GM08714 (cell line): ENCODE results near the gene ERN2.
"Not testable (repeated sequence)": the region's sequence is repeated elsewhere in the genome, so short reads cannot be mapped to it uniquely, and the experiment has no call there.

Experiments
- H3K4me3 ChIP-seq: fragments of 200-500 bp; sonication (Bioruptor generic); 2 replicates; pipeline ENCODE4 v1.5.1; 2014; ENCODE audit warnings: mild to moderate bottlenecking, low read length, inconsistent platforms
- ZNF274 ChIP-seq: IDR thresholded peaks from 2 replicates; pipeline ENCODE4 v1.6.1; 2012; ENCODE audit warnings: mild to moderate bottlenecking, low read depth, low read length

ERN2 gene

GRCh38 chr16:23734176-23734893, 21.3 kb upstream of the ERN2 start:
- H3K4me3 ChIP-seq = no peak overlapping the region
- TF ChIP-seq ZNF274 = no peak

GRCh38 chr16:23729503-23730424, 16.7 kb upstream of the ERN2 start:
- no peak overlapping the region for H3K4me3 ChIP-seq
- TF ChIP-seq ZNF274 = no peak

- no peak overlapping the region for H3K4me3 ChIP-seq
- no peak for TF ChIP-seq ZNF274
Measured at GRCh38 chr16:23728112-23728477, 15.1 kb upstream of the ERN2 start.

GRCh38 chr16:23726710-23727109, 13.7 kb upstream of the ERN2 start:
- TF ChIP-seq ZNF274 = no peak
- no peak overlapping the region for H3K4me3 ChIP-seq

GRCh38 chr16:23724785-23725131, 11.7 kb upstream of the ERN2 start:
- H3K4me3 ChIP-seq = no peak overlapping the region
- TF ChIP-seq ZNF274 = no peak

GRCh38 chr16:23724096-23724784, 11.2 kb upstream of the ERN2 start:
- TF ChIP-seq ZNF274 = no peak

GRCh38 chr16:23722613-23723240, 9.7 kb upstream of the ERN2 start:
- not testable (repeated sequence) for H3K4me3 ChIP-seq

More at GRCh38 chr16:23724096-23724784, 11.2 kb upstream of the ERN2 start:
- H3K4me3 ChIP-seq = no peak overlapping the region

GRCh38 chr16:23716484-23716883, 3.5 kb upstream of the ERN2 start:
- no peak for TF ChIP-seq ZNF274
- no peak overlapping the region for H3K4me3 ChIP-seq

- TF ChIP-seq ZNF274 = no peak
- no peak overlapping the region for H3K4me3 ChIP-seq
Measured at GRCh38 chr16:23711785-23712184, 1.2 kb downstream of the ERN2 start.

GRCh38 chr16:23710504-23710903, 2.5 kb downstream of the ERN2 start:
- no peak for TF ChIP-seq ZNF274
- no peak overlapping the region for H3K4me3 ChIP-seq

- no peak overlapping the region for H3K4me3 ChIP-seq
- no peak for TF ChIP-seq ZNF274
Measured at GRCh38 chr16:23710008-23710407, 3.0 kb downstream of the ERN2 start.

GRCh38 chr16:23709536-23709935, 3.5 kb downstream of the ERN2 start:
- no peak for TF ChIP-seq ZNF274
- H3K4me3 ChIP-seq = no peak overlapping the region

- no peak overlapping the region for H3K4me3 ChIP-seq
- TF ChIP-seq ZNF274 = no peak
Measured at GRCh38 chr16:23706439-23706838, 6.6 kb downstream of the ERN2 start.

GRCh38 chr16:23705517-23705902, 7.5 kb downstream of the ERN2 start:
- no peak for TF ChIP-seq ZNF274
- H3K4me3 ChIP-seq = no peak overlapping the region
